ENCODE results near the gene CYP21A2. TPM values are rescaled to one million over a fixed set of nuclear protein-coding genes. Genes with fewer than 3 reads are reported as not detected.
"Not testable (repeated sequence)": the region's sequence is repeated elsewhere in the genome, so short reads cannot be mapped to it uniquely, and the experiment has no call there.

Gene CYP21A2
- total RNA-seq, 2 experiments from 2014 or later = not detected

GRCh38 chr6:32047084-32047478 is 8.9 kb downstream of the CYP21A2 start:
- TF ChIP-seq EZH2phosphoT487 (IDR thresholded peaks at IDR 0.05; ENCODE audit: borderline replicate concordance, low read depth, low read length) (no peak), CTCF (conservative IDR thresholded peaks at IDR 0.05; ENCODE audit: low read length) (no peak)
- Histone ChIP-seq H3K9me2 (ENCODE audit: insufficient read depth, low read length) (no peaks in the 10 kb centered on the region), H3K27ac (ENCODE audit: low read depth, low read length, poor library complexity, severe bottlenecking) (no peak overlapping the region), H3K4me3 (ENCODE audit: low read depth, low read length, poor library complexity, severe bottlenecking) (no peak overlapping the region), H3K4me2 (ENCODE audit: low read length) (no peak overlapping the region), H2AFZ (ENCODE audit: low read length) (no peak overlapping the region), H3K4me1 (ENCODE audit: insufficient read depth, low read length, poor library complexity, severe bottlenecking) (no peaks in the 10 kb centered on the region), H3K9me3 (ENCODE audit: low read length) (no peaks in the 10 kb centered on the region), H3K79me2 (ENCODE audit: insufficient read depth, low read depth, low read length) (no peaks in the 10 kb centered on the region), H4K20me1 (ENCODE audit: insufficient read depth, low read length) (no peaks in the 10 kb centered on the region), H3K36me3 (ENCODE audit: insufficient read depth, low read length) (no peaks in the 10 kb centered on the region)
- intact Hi-C loops (cut with micrococcal nuclease; ENCODE audit: unreplicated experiment) = no loop called here
- BruUV-seq (replicated peaks) = no TSS peak
- no peak for DNase-seq (ENCODE audit: low spot score)
- ChIA-PET POLR2A (no interaction called here), CTCF (ENCODE audit: unreplicated experiment) (interaction anchor here (0.5 kb wide), 1 partner anchor 17 kb away, joined by 3 read pairs; no protein-coding TSS in a partner anchor)

DNA sequence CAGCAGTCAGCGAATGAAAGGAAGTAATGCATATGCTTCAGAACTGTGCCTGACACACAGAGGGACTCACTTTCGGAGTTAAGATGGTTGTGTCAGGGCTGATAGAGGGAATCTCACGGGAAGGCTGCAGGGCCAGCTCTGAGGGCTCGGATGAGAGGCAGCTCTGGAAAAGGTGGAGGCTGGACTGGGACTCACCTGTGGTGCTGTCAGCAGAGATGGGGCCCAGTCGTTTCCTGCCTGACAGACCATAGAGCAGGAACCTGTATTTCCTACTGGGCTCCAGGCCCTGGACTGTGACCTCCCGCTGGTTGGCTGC is 9.3 kb downstream of the CYP21A2 start:
- BruUV-seq (replicated peaks) = no TSS peak
- no peaks in the 10 kb centered on the region for H4K20me1 ChIP-seq (ENCODE audit: insufficient read depth, low read length)
- no peaks in the 10 kb centered on the region for H3K4me1 ChIP-seq (ENCODE audit: insufficient read depth, low read length, poor library complexity, severe bottlenecking)
- no peaks in the 10 kb centered on the region for H3K79me2 ChIP-seq (ENCODE audit: insufficient read depth, low read depth, low read length)
- H3K36me3 ChIP-seq (ENCODE audit: insufficient read depth, low read length) = no peaks in the 10 kb centered on the region
- H3K9me3 ChIP-seq (ENCODE audit: low read length) = no peaks in the 10 kb centered on the region
- no peak overlapping the region for H3K27ac ChIP-seq (ENCODE audit: low read depth, low read length, poor library complexity, severe bottlenecking)
- H3K4me2 ChIP-seq (ENCODE audit: low read length) = no peak overlapping the region
- no peak overlapping the region for H2AFZ ChIP-seq (ENCODE audit: low read length)
- H3K4me3 ChIP-seq (ENCODE audit: low read depth, low read length, poor library complexity, severe bottlenecking) = no peak overlapping the region
- no peaks in the 10 kb centered on the region for H3K9me2 ChIP-seq (ENCODE audit: insufficient read depth, low read length)
- TF ChIP-seq CTCF (conservative IDR thresholded peaks at IDR 0.05; ENCODE audit: low read length) (no peak), EZH2phosphoT487 (IDR thresholded peaks at IDR 0.05; ENCODE audit: borderline replicate concordance, low read depth, low read length) (no peak)
- intact Hi-C loops (cut with micrococcal nuclease; ENCODE audit: unreplicated experiment) = no loop called here
- POLR2A ChIA-PET = no interaction called here
- CTCF ChIA-PET (ENCODE audit: unreplicated experiment) = no interaction called here
- DNase-seq (ENCODE audit: low spot score) = no peak

GRCh38 chr6:32047855-32048766 is 9.9 kb downstream of the CYP21A2 start:
- Histone ChIP-seq H3K9me3 (ENCODE audit: low read length) (no peaks in the 10 kb centered on the region), H3K4me3 (ENCODE audit: low read depth, low read length, poor library complexity, severe bottlenecking) (no peak overlapping the region), H2AFZ (ENCODE audit: low read length) (no peak overlapping the region), H3K27ac (ENCODE audit: low read depth, low read length, poor library complexity, severe bottlenecking) (no peak overlapping the region), H4K20me1 (ENCODE audit: insufficient read depth, low read length) (no peaks in the 10 kb centered on the region), H3K4me1 (ENCODE audit: insufficient read depth, low read length, poor library complexity, severe bottlenecking) (no peaks in the 10 kb centered on the region), H3K4me2 (ENCODE audit: low read length) (no peak overlapping the region), H3K79me2 (ENCODE audit: insufficient read depth, low read depth, low read length) (no peaks in the 10 kb centered on the region), H3K36me3 (ENCODE audit: insufficient read depth, low read length) (no peaks in the 10 kb centered on the region), H3K9me2 (ENCODE audit: insufficient read depth, low read length) (no peaks in the 10 kb centered on the region)
- DNase-seq (ENCODE audit: low spot score) = peak; percentile 54
- intact Hi-C loops (cut with micrococcal nuclease; ENCODE audit: unreplicated experiment) = no loop called here
- ChIA-PET POLR2A (no interaction called here), CTCF (ENCODE audit: unreplicated experiment) (no interaction called here)
- peak; percentile 74 for TF ChIP-seq CTCF (conservative IDR thresholded peaks at IDR 0.05; ENCODE audit: low read length)
- no peak for TF ChIP-seq EZH2phosphoT487 (IDR thresholded peaks at IDR 0.05; ENCODE audit: borderline replicate concordance, low read depth, low read length)
- BruUV-seq (replicated peaks) = no TSS peak

GRCh38 chr6:32049149-32049548 is 10.9 kb downstream of the CYP21A2 start:
- H3K4me1 ChIP-seq (ENCODE audit: insufficient read depth, low read length, poor library complexity, severe bottlenecking); CTCF ChIA-PET (ENCODE audit: unreplicated experiment); BruUV-seq (replicated peaks); POLR2A ChIA-PET; DNase-seq (ENCODE audit: low spot score); H3K36me3 ChIP-seq (ENCODE audit: insufficient read depth, low read length); H3K9me2 ChIP-seq (ENCODE audit: insufficient read depth, low read length); H2AFZ ChIP-seq (ENCODE audit: low read length); H4K20me1 ChIP-seq (ENCODE audit: insufficient read depth, low read length); H3K4me2 ChIP-seq (ENCODE audit: low read length); H3K9me3 ChIP-seq (ENCODE audit: low read length); H3K27ac ChIP-seq (ENCODE audit: low read depth, low read length, poor library complexity, severe bottlenecking); H3K4me3 ChIP-seq (ENCODE audit: low read depth, low read length, poor library complexity, severe bottlenecking); H3K79me2 ChIP-seq (ENCODE audit: insufficient read depth, low read depth, low read length); intact Hi-C loops (cut with micrococcal nuclease; ENCODE audit: unreplicated experiment): not testable (repeated sequence)

Data from OCI-LY7 (cell line).